ENCODE data around the gene SENP6.
"Not testable (repeated sequence)": the region's sequence is repeated elsewhere in the genome, so short reads cannot be mapped to it uniquely, and the experiment has no call there.

The SENP6 gene, protein sequence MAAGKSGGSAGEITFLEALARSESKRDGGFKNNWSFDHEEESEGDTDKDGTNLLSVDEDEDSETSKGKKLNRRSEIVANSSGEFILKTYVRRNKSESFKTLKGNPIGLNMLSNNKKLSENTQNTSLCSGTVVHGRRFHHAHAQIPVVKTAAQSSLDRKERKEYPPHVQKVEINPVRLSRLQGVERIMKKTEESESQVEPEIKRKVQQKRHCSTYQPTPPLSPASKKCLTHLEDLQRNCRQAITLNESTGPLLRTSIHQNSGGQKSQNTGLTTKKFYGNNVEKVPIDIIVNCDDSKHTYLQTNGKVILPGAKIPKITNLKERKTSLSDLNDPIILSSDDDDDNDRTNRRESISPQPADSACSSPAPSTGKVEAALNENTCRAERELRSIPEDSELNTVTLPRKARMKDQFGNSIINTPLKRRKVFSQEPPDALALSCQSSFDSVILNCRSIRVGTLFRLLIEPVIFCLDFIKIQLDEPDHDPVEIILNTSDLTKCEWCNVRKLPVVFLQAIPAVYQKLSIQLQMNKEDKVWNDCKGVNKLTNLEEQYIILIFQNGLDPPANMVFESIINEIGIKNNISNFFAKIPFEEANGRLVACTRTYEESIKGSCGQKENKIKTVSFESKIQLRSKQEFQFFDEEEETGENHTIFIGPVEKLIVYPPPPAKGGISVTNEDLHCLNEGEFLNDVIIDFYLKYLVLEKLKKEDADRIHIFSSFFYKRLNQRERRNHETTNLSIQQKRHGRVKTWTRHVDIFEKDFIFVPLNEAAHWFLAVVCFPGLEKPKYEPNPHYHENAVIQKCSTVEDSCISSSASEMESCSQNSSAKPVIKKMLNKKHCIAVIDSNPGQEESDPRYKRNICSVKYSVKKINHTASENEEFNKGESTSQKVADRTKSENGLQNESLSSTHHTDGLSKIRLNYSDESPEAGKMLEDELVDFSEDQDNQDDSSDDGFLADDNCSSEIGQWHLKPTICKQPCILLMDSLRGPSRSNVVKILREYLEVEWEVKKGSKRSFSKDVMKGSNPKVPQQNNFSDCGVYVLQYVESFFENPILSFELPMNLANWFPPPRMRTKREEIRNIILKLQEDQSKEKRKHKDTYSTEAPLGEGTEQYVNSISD

DNA sequence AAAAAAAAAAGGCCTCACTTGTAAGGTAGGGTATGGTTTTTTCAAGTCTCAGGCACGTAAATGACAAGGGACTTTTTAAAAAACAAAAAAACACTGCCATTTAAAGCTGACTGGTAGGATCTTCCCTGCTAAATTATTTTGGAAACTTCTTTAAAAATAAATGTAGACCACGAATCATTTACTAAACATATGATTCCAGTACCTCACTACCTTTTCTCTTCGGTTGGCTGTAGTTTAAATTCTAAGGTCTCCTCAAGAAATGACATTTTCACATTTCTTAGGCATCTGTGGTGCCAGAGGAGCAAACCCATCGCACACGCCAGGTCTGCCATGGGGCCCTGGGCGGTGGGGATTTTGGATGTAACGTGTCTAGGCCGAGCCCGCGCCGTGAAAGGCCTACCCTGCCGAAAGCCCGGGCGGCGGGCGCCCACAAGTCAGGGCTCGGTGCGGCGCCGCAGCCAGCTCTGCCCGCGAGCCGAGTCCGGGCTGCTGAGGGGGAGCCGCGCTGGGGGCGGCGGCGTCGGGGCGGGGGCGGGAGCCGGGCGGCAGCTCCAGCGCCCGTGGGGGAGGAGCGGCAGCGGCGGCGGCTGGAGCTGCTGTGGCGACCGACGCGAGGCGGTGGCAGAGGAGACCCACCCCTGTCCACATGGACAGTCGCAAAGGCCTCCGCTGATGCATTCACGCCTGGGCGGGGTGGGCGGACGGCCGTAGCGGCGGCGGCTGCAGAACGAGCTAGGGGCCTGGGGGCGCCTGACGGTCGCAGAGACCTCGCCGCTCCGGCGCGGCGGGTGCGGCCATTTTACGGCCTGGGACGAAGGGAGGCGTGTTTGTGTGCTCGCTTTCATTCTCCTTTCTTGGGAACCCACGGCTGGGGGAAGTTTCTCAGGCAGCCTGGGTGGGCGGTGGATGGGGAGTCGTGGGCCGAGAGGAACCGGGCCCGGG lies at the start of gene SENP6:
Gene SENP6, plus strand, starts transcription at position 577 of the 942 bp plus-strand sequence. CDS start 645 bp downstream, outside the sequence.
- DNase-seq: peak; percentile 57 to 92

DNA sequence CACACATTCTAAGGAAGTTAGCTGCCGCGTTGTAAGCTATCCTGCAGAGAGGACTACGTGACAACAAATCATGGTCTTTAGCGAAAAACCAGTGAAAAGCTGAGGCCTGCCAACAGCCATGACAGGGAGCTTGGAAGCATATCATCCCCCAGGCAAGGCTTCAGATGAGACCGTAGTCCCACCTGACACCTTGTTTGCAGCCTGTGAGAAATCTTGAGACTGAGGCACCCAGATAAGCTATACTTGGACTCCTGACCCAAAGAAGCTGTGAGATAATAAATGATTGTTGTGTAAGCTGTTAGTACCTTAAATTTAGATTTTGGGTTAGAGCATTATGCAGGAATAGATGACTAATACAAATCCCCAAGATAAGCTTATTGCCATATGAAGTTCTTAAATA lies 45.4 kb upstream of the SENP6 start:
- DNase-seq: no peak

DNA sequence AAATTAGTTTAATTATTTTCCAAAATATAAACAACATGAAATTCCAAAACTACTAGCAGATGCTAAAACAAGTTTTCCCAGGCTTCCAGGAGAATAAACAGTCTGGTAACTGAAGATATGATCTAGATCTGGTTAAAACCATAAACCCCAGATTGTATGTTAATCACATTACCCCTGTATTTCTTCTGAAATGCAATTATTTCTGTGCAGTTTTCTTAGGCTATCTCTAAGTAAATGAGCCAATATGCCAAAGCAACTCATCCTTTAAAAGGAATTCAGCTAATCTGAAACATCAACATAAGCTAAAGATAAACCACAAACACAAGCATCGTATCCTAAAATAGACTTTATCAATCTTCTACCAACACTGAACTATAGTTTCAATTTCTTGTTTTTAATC lies 44.6 kb upstream of the SENP6 start:
- DNase-seq: no peak

DNA sequence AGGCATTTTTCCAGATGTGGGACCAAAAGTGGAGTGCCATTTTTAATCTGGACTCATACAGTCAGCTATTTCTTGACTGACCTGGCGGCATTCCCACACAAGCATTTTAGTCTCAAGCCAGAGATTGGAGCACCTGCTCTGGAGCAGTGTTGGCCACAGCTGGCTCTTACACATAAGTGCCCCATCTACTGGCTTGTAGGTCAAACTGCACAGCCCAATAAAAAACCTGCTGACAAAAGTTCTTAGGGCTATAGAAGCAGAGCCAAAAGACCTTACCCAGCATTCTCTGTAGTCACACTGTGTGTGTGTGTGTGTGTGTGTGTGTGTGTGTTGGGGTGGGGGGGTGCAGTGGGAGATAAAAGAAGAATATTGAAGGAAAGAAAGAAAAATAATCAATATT lies 38.6 kb upstream of the SENP6 start:
- DNase-seq: no peak

DNA sequence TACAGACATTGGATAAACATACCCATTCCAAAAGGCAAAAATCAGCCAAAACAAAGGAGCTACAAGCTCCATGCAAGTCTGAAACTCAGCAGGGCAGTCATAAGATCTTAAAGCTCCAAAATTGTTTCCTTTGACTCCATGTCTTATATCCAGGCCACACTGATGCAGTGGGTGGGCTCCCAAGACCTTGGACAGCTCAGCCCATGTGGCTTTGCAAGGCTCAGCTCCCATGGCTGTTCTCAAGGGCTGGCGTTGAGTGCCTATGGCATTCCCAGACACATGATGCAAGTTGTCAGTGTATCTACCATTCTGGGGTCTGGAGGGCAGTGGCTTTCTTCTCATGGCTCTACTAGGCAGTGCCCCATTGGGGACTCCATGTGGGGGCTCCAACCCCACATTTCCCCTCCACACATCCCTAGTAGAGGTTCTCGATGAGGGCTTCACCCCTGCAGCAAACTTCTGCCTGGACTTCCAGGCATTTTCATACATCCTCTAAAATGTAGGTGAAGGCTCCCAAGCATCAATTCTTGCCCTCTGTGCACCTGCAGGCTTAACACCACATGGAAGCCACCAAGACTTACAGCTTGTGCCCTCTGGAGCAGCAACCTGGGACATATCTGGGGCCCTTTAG lies 35.4 kb upstream of the SENP6 start:
- DNase-seq: no peak

DNA sequence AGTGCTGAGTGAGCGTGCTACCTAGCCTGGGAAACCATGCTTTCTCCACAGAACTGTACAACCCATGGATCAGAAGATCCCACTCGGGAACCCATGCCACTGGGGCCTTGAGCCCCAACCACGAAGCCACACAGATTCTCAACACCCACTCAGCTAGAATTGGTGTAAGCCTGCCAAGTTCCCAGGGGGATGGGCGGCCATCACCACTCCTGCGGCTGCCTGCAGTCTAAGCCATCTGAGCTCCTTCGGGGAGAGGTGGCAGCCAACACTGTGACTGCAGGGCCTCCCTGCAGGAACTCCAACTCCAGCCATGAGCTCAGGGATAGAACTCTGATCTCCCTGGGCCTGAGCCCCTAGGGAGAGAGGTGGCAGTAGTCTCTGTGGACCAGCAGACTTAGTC lies 33.6 kb upstream of the SENP6 start:
- DNase-seq: no peak

DNA sequence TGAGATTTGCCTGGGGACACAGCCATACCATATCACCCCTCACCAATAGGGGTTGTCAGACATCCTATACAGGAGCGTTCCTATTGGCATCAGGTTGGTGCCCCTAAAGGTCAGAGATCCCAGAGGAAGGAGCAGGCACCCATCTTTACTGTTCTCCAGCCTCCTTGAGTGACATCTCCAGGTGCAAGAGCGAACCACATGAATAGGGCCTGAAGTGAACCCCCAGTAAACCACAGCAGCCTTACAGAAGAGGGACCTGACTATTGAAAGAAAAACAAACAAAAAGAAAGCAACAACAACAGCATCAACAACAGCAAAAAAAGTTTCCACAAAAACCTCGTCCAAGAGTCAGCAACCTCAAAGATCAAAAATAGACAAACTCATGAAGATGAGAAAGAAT lies 32.7 kb upstream of the SENP6 start:
- DNase-seq: no peak

DNA sequence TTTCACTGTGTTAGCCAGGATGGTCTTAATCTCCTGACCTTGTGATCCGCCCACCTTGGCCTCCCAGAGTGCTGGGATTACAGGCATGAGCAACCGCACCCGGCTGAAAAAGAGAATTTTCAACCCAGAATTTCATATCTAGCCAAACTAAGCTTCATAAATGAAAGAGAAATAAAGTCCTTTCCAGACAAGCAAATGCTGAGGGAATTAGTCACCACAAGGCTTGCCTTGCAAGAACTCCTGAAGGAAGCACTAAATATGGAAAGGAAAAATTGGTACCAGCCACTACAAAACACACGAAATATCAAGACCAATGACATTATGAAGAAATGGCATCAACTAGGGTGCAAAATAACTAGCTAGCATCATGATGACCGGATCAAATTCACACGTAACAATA lies 31.0 kb upstream of the SENP6 start:
- DNase-seq: not testable (repeated sequence)

DNA sequence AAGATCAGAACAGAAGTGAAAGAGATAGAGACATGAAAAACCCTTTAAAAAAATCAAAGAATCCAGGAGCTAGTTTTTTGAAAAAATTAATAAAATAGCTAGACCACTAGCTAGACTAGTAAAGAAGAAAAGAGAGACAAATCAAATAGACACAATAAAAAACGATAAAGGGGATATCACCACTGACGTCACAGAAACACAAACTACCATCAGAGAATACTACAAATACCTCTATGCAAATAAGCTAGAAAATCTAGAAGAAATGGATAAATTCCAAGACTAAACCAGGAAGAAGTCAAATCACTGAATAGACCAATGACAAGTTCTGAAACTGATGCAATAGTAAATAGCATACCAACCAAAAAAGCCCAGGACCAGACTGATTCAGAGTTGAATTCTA lies 29.6 kb upstream of the SENP6 start:
- DNase-seq: no peak

DNA sequence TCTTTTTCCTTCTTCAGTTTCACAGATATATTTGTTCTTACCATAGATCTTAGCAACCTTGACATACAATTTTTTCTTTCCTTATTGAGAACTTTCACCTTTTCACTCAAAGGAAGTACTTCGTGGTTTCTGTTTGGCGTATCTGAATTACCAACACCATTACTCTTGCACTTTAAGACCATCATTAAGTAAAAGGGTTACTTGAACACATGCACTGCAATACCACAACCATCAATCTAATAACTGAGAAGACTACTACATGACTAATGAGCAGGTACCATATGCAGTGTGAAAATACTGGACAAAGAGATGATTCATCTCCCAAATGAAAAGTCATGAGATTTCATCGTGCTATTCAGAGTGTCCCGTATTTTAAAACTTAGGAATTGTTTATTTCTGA lies 21.7 kb upstream of the SENP6 start:
- DNase-seq: no peak

DNA sequence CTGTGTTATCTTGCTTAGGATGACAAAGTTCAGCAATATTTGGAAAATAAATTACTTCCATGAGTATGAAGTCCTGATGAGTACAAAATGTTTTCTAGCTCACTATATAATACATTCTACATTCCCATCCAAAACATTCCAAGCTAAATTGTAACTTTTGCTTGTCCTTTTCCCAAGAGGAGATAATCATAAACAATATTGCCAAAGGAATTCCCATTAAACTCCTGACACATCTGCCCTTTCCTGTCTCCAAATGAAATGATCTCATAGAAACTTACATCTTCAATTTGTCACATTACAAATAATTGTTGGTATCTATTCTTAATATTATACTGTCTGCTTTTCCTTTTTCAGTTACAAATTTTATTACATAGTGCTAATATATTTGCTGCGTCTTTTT lies 20.4 kb upstream of the SENP6 start:
- no peak for DNase-seq

DNA sequence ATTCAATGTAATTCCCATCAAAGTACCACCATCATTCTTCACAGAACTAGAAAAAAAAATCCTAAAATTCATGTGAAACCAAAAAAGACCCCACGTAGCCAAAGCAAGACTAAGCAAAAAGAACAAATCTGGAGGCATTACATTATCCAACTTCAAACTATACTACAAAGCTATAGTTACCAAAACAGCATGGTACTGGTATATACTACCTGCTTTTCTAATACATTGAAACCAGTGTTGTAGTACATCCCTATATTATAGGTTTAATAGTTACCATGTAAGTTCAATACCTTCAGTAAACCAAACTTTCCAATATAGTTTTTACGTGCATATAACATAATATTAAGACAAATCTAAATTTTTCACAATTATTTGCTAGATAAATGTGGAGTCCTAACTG lies 17.1 kb upstream of the SENP6 start:
- DNase-seq: not testable (repeated sequence)

DNA sequence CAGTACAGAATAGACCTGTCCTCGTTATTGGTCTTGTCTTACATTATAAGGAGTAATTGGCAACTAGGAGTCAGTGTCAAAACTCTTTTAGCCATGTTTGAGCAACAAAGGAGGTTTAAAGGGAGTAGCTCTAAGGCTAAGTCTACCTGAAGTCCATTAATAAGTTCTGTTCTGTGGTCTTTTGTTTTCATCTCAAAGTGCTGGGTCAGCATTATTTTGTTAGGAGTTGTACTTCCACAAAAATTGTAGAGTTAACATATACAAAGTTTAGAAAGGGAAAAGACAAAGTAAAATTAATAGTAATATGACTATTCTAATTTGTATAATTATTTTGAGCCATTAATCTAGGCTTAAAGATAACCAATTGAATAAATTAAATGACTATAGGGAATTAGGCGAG lies 12.7 kb upstream of the SENP6 start:
- DNase-seq: no peak

DNA sequence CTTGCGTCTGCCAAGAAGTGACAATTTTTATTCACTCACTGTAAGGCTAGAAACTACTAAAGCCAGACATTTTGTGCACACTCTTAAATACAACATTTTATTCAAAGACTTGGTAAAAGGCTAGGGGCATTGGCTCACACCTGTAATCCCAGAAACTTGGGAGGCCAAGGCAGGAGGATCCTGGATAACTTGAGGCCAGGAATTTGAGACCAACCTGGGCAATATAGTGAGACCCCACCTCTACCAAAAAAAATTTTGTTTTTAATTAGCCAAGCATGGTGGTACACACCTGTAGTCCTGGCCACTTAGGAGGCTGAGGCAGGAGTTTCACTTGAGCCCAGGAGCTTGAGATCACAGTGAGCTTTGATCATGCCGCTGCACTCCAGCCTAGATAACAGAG lies 11.3 kb upstream of the SENP6 start:
- no peak for DNase-seq

DNA sequence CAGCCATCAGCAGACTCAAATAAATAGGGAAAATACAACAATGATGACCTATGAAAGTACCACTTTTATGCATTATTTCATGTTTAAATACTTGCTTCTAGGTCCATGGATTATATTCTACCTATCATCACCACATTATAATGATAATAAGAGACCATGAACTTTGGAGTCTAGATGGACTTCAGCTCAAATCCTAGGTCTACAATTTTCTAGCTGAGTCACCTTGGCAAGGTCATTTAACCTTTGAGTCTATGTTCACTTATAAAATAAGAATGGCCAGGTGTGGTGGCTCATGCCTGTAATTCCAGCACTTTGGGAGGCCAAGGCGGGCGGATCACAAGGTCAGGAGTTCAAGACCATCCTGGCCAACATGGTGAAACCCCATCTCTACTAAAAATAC lies 5.3 kb upstream of the SENP6 start:
- DNase-seq: not testable (repeated sequence)

DNA sequence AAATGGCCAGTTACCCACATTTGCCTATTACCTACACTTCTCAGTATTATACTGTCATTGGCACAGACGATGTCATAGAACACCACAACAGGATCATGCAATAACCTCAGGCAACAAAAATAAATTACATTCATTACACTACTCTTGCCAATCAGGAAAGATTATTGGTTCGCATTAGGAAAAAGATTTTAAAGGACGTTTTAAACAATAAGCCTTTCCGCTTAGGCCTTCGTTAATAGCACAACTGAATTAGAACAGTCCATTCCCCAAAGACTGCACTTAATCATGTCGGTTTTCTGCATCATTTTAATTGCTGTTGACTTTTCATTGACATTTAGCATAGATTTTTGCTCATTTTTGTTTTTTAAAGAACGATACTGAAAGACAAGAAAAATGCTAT lies 912 bp upstream of the SENP6 start:
- DNase-seq: no peak

DNA sequence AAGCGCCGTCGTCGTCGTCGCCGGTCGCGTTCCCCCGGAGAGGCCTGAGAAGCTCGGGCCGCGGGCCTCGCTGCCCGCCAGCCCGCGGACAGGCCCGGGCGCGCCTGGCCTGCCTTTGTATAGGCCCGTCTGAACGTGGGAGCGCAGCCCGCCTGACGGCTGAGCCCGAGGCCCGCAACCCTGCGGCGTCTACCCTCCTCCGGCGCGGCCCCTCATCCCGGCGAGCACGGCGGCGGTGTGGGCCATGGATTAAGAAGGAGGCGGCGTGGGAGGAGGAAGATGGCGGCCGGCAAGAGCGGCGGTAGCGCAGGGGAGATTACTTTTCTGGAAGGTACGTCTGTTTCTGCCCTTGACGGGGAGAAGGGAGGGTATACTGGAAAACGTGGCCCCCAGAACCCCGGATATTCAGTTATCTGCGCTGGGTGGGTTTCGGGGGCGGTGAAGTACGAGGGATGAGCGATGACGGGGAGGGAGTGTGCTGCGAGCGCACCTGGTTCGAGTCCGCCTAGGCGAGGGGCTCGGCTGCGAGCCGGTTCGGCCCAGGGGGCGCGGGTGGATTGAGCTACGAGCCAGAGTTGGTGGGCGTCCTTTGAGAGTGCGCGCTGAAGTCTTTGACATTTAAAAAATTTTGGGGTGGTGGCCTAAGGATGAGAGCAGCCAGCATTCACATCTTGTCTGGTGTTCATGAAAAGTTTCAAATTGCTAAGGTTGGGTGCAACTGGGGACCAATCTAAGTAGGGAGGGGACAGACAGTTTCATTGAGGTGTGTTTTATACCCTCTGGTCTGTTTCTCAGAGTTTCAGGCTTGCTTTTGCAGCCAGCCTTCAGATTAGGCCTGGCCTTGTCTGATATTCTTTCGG lies 796 bp downstream of the SENP6 start:
- DNase-seq: peak; percentile 50 to 82

DNA sequence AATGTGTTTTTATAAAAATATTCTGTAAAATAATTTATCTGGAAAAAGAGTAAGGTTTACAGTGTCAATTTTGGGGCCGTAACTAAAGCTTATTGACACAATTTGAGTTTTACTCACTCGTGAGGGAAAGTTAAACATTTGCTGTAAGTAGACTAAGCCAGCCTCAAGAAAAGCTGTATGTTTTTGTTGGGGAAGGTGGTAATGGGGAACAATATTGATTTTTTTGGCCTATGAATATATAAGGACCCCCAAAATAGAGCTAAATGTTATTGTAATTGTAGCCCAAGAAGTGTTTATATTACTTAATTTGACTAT lies 1.4 kb downstream of the SENP6 start:
- no peak for DNase-seq

DNA sequence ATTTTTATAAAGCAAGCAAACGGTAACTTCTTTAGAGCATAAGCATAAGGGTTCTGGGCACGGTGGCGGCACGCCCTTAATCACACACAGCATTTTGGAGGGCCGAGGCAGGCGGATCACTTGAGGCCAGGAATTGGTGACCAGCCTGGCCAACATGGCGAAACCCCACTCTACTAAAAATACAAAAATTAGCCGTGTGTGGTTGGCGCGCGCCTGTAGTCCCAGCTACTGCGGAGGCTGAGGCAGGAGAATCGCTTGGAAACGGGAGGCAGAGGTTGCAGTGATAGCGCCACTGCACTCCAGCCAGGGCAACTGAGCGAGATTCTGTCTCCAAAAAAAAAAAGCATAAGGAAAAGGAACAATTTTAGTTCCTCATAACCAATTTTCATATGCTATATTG lies 2.6 kb downstream of the SENP6 start:
- DNase-seq: no peak

DNA sequence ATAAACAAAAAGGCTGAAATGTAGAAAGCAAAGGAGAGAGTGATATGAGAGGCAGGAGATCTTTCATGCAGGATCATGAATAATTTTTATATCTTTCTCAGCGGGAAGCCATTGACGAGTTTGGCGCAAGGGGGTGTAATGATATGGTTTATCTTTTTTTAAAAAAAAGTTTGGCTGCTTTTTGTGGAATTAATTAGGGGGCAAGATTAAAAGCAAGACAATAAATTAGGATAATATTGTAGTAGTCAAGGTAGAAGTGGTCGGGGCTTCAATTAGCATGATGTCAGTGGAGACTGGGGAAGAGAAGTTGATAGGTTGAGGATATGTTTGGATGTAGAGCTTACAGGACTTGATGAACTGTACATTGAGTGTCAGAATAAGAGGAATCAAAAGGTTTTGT lies 4.0 kb downstream of the SENP6 start:
- DNase-seq: no peak

DNA sequence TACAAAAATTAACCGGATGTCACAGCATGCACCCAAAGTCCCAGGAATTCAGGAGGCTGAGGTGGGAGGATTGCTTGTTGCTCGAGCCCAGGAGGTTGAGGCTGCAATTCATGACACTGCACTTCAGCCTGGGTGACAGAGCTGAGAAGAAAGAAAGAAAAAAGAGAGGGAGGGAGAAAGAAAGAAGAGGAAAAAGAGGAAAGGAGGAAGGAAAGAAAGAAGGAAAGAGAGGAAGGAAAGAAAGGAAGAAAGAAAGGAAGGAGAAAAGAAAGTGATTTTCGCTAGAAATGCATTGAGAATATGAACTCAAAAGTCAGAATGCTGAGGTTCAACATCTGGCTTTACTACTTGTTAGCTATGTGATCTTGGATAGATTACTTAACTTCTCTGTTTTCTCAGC lies 6.6 kb downstream of the SENP6 start:
- DNase-seq: no peak
